Spleen (tissue), 11 donors: Measurements from ENCODE around the gene SAXO2. TPM values are rescaled to one million over a fixed set of nuclear protein-coding genes. Genes with fewer than 3 reads are reported as not detected.
"Not testable (repeated sequence)": the region's sequence is repeated elsewhere in the genome, so short reads cannot be mapped to it uniquely, and the experiment has no call there.

Experiments
- DNase-seq: peaks from one replicate; pipeline ENCODE4 v3.0.0-alpha.2; 2020
- H3K27ac ChIP-seq, 8 donors: fragments of 200-600 bp; sonication (generic) in 7 of 8; 1 replicate in 4 of 8; 2 replicates in 4 of 8; pipeline versions ENCODE4 v1.5.0 to v1.8.0; 2016 to 2021; ENCODE audit warnings: inconsistent platforms in 4 of 8, mild to moderate bottlenecking in 4 of 8, moderate library complexity in 1 of 8
- H3K27me3 ChIP-seq, 7 donors: fragments of 200-600 bp; sonication (generic) in 6 of 7; replicated peaks in 1 of 7; 1 replicate in 4 of 7; 2 replicates in 3 of 7; pipeline versions ENCODE4 v1.5.0 to v1.8.0; 2016 to 2021; ENCODE audit warnings: inconsistent platforms in 3 of 7, mild to moderate bottlenecking in 1 of 7
- H3K36me3 ChIP-seq, 6 donors: fragments of 200-600 bp; sonication (generic) in 5 of 6; 1 replicate in 4 of 6; 2 replicates in 2 of 6; pipeline versions ENCODE4 v1.5.0 to v1.8.0; 2016 to 2021; ENCODE audit warnings: inconsistent platforms in 2 of 6
- H3K4me1 ChIP-seq, 6 donors: fragments of 200-600 bp; sonication (generic) in 5 of 6; 1 replicate in 3 of 6; 2 replicates in 3 of 6; pipeline versions ENCODE4 v1.5.0 to v1.8.0; 2016 to 2021; ENCODE audit warnings: inconsistent platforms in 3 of 6
- H3K4me3 ChIP-seq, 8 donors: fragments of 200-600 bp; sonication (generic) in 7 of 8; 1 replicate in 4 of 8; 2 replicates in 4 of 8; pipeline versions ENCODE4 v1.5.0 to v1.8.0; 2016 to 2021; ENCODE audit warnings: inconsistent platforms in 4 of 8, mild to moderate bottlenecking in 4 of 8, moderate library complexity in 2 of 8
- H3K9me3 ChIP-seq, 8 donors: fragments of 200-600 bp; sonication (generic) in 7 of 8; 1 replicate in 4 of 8; 2 replicates in 4 of 8; pipeline versions ENCODE4 v1.5.0 to v1.8.0; 2016 to 2021; ENCODE audit warnings: inconsistent platforms in 4 of 8
- POLR2A ChIP-seq, 3 donors: fragments of 450-650 bp; IDR thresholded peaks; one replicate each; pipeline ENCODE4 v1.5.1; 2017; ENCODE audit warnings: antibody characterized with exemption in 3 of 3, mild to moderate bottlenecking in 1 of 3
- POLR2AphosphoS5 ChIP-seq, 3 donors: sonication (generic); formaldehyde crosslinking; IDR thresholded peaks; one replicate each; pipeline ENCODE4 v1.5.1; 2017; ENCODE audit warnings: antibody characterized with exemption in 3 of 3
- WGBS, 5 donors: extraction: QIAGEN DNeasy Blood & Tissue Kit in 3 of 5; methylation state at CpG; one replicate each; pipeline versions ENCODE4 v1.1.5 to v1.1.7; 2013 to 2018; 5-methylcytosine and 5-hydroxymethylcytosine counted together
- intact Hi-C: fragments of 100-400 bp; cut with DNase I; formaldehyde crosslinking; loops from one replicate; pipeline ENCODE4 v1.15.0; 2023; ENCODE audit warnings: low total_unique reads
- polyA plus RNA-seq, 3 donors: library from polyadenylated mRNA; stranded (reverse); fragments of 200-250 nt; gene quantifications; one replicate each; pipeline ENCODE4 v1.2.1, GENCODE V29; 2013
- total RNA-seq, 7 donors: library from RNA; depleted of rRNA in 3 of 7; stranded (reverse); fragments of >200 nt in 3 of 7; fragmentation: NEBNext Ultra II Directional in 4 of 7; extraction: Animal tissue kit (Norgen Biotek cat#: 25700) in 4 of 7; gene quantifications; one replicate each; pipeline versions ENCODE4 v1.1.0 to v1.2.1, GENCODE V29; 2016 to 2021
- TF ChIP-seq, protein P1 (sequence below), 11 experiments: fragments of 200-600 bp in 7 of 11; fragments of 450-650 bp in 4 of 11; sonication (generic) in 4 of 11; IDR thresholded peaks in 8 of 11; conservative IDR thresholded peaks in 3 of 11; 1 replicate in 7 of 11; 2 replicates in 4 of 11; pipeline versions ENCODE4 v1.4.0 to v1.8.0; 2016 to 2021; ENCODE audit warnings: antibody characterized with exemption in 11 of 11, inconsistent platforms in 4 of 11, mild to moderate bottlenecking in 1 of 11
- donor health status: healthy with polysubstance abuse.
- donor health status: DM: no; HTN: no; CAD: no; lungs with moderate emphysema.
- donor health status: DM: no; HTN: no; CAD: no.
- donor health status: Bipolar disorder and iron deficiency.
- donor health status: healthy.
- donor health status: DM: no; HTN: no; CAD: no.
- donor health status: DM: yes; HTN: yes; CAD: no.

The SAXO2 gene
- total and polyA plus RNA-seq, 10 donors: 0.23 to 12.0 (median 1.8) TPM; not detected in 1

DNA sequence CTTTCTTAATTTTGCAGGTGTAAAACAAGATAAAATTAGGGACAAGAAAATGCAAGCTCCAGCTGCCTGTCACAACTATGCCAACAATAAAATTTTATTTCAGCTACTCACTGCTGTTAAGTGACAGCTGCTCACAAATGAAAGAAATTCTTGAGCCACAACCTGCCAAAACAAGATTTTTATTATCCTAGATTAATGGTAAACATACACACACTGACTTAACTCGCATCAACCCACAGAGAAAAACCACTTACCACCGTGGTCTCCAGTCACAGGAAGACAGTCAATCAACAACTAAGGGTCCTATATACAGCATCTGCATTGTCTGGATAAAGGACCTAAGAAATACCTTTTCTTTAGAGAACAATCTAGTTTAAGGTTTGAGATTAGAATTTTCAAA lies 31.4 kb upstream of the SAXO2 start:
- no peak overlapping the region for H3K27ac ChIP-seq
- 40 to 52% (median 45%) methylated on average over 2 of the region's 2 CpGs for WGBS, 5 donors
- peaks cover 0 to 59% (median 23%) of the 10 kb centered on the region in 6 donors for H3K36me3 ChIP-seq
- no peak overlapping the region for H3K4me3 ChIP-seq
- no peak for TF ChIP-seq POLR2A (IDR thresholded peaks at IDR 0.05)
- TF ChIP-seq POLR2AphosphoS5 (IDR thresholded peaks at IDR 0.05): no peak
- TF ChIP-seq, protein P1, sequence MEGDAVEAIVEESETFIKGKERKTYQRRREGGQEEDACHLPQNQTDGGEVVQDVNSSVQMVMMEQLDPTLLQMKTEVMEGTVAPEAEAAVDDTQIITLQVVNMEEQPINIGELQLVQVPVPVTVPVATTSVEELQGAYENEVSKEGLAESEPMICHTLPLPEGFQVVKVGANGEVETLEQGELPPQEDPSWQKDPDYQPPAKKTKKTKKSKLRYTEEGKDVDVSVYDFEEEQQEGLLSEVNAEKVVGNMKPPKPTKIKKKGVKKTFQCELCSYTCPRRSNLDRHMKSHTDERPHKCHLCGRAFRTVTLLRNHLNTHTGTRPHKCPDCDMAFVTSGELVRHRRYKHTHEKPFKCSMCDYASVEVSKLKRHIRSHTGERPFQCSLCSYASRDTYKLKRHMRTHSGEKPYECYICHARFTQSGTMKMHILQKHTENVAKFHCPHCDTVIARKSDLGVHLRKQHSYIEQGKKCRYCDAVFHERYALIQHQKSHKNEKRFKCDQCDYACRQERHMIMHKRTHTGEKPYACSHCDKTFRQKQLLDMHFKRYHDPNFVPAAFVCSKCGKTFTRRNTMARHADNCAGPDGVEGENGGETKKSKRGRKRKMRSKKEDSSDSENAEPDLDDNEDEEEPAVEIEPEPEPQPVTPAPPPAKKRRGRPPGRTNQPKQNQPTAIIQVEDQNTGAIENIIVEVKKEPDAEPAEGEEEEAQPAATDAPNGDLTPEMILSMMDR (IDR thresholded peaks at IDR 0.05 in 8 of 11, conservative IDR thresholded peaks at IDR 0.05 in 3 of 11): no peak
- no peaks in the 10 kb centered on the region for H3K9me3 ChIP-seq
- H3K27me3 ChIP-seq: no peaks in the 10 kb centered on the region
- intact Hi-C loops: no loop called here
- no peak for DNase-seq
- H3K4me1 ChIP-seq: peaks cover 0 to 14% (median 0%) of the 10 kb centered on the region in 6 donors

DNA sequence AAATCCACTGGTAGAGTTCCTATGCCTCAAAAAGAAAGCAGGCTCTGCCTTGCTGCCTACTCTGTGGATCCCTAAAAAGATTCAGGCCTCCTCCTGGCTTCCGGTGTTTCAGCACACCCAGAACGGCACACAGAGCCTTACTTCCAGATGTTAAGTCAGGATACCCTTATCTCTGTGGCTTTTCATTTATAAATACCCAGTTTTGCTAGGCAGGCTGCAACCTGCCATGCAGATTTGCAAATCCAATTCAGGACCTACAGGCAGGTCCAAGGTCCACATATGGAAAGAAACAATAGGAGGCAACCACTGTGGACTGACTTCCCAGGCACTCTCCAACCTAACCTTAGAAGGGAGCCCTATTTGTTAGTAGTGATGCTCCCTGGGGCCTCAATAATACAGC lies 30.8 kb upstream of the SAXO2 start:
- Histone ChIP-seq H3K4me1 (peaks cover 0 to 14% (median 0%) of the 10 kb centered on the region in 6 donors), H3K27me3 (no peaks in the 10 kb centered on the region), H3K4me3 (no peak overlapping the region), H3K27ac (no peak overlapping the region), H3K9me3 (no peaks in the 10 kb centered on the region), H3K36me3 (peaks cover 0 to 59% (median 28%) of the 10 kb centered on the region in 6 donors)
- DNase-seq: no peak
- intact Hi-C loops: no loop called here
- TF ChIP-seq POLR2A (IDR thresholded peaks at IDR 0.05) (no peak), POLR2AphosphoS5 (IDR thresholded peaks at IDR 0.05) (no peak)
- TF ChIP-seq, protein P1 (IDR thresholded peaks at IDR 0.05 in 8 of 11, conservative IDR thresholded peaks at IDR 0.05 in 3 of 11): no peak
- WGBS, 5 donors: 88 to 98% (median 92%) methylated on average over 2 of the region's 2 CpGs

DNA sequence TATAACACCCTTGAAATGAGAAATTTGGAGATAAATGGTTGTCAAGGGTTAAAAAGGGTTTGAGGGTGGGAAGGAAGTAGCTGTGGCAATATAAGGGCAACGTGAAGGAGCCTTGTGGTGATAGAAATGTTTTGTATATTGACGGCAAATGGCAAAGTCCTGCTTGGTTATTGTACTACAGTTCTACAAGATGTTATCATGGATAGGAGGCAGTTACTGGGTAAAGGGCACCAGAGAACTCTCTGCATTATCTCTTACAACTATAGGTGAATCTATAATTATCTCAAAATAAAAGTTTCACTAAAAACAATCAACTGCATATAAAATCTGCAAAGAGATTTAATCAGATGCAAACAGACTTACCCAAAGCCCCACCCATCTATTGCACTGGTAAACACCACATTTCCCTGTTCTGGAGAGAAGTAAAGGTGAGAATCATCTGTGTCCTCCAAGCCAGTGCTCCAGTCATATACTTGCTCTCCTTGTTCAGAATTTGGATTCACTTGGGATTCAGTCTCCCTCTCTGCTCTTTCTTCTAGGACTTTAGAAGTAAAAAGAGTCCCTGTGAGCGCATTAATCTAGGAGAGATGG lies 24.6 kb upstream of the SAXO2 start:
- H3K27ac ChIP-seq, H3K27me3 ChIP-seq, intact Hi-C loops, DNase-seq, H3K4me3 ChIP-seq, H3K9me3 ChIP-seq: not testable (repeated sequence)
- H3K36me3 ChIP-seq: peaks cover 0 to 61% (median 29%) of the 10 kb centered on the region in 6 donors
- peaks cover 0 to 11% (median 0%) of the 10 kb centered on the region in 6 donors for H3K4me1 ChIP-seq
- WGBS, 5 donors: 37 to 62% (median 52%) methylated on average over 2 to 3 of the region's 3 CpGs

DNA sequence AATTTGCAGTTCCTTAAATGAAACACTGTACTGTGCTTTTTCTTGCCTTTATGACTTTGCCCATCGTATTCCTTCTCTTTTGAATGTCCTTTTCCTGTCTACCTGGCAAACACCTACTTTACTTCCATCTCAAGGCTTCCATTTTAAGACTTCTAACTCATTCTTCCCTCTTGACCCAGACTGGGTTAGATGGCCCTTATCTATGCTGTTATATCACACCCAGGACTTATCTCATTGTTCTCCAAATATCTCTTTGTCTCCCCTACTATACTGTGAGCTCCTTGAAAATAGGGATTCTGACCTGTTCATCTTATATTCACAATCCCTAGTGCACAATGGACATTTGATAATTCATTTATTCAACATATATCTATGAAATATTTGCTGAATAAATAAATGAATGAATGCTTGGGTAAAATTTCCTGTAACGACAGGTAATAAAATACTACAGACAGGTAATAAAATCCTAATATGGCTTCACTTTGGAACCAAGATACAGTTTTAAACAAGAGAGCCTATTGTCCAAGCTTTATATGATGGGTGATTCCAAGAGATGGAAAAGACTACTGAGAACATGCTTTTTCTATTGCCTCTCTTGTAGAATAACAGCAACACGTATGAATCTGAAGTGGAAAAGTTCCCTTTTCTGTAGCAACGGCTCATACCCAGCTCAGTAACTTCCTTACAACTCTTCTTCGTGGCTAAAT lies 22.8 kb upstream of the SAXO2 start:
- H3K9me3 ChIP-seq: no peaks in the 10 kb centered on the region
- H3K4me3 ChIP-seq: no peak overlapping the region
- no peak for DNase-seq
- H3K27me3 ChIP-seq: no peaks in the 10 kb centered on the region
- intact Hi-C loops: no loop called here
- H3K36me3 ChIP-seq: peaks cover 0 to 69% (median 29%) of the 10 kb centered on the region in 6 donors
- peaks cover 0 to 4% (median 0%) of the 10 kb centered on the region in 6 donors for H3K4me1 ChIP-seq
- H3K27ac ChIP-seq: no peak overlapping the region
- TF ChIP-seq, protein P1 (IDR thresholded peaks at IDR 0.05 in 8 of 11, conservative IDR thresholded peaks at IDR 0.05 in 3 of 11): no peak
- WGBS, 5 donors: 92 to 97% (median 93%) methylated on average over 5 of the region's 5 CpGs

DNA sequence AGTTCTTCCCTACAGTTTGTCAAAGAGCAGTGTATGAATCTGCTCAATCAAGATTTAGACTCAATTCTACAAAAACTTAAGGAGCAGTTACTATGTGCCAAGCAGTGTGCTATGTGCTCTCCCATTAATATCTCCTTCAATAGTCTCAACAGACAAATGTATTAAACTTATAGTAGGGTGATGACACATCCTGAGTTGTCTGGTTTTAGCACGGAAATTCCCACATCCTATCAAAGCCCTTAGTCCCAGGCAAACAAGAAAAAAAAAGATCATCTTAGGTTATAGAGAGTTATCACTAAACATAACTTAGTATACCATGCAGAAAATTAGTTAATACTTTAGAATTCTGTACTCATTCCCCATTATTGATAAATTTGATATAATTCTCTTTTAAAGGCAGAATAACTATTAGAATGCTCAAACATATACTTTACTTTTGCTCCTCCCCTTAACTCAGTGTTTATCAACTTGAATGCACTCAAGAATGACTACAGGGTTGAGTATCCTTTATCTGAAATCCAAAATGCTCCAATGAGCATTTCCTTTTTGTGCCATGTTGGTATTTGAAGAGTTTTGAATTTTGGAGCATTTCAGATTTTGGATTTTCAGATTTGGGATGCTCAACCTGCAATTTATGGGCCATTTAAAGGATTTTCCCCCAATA lies 20.6 kb upstream of the SAXO2 start:
- peaks cover 0 to 75% (median 25%) of the 10 kb centered on the region in 6 donors for H3K36me3 ChIP-seq
- H3K4me1 ChIP-seq, H3K4me3 ChIP-seq, intact Hi-C loops, H3K9me3 ChIP-seq, H3K27me3 ChIP-seq, DNase-seq, H3K27ac ChIP-seq: not testable (repeated sequence)
- WGBS, 5 donors: 74 to 86% (median 78%) methylated on average over 1 of the region's 1 CpG

DNA sequence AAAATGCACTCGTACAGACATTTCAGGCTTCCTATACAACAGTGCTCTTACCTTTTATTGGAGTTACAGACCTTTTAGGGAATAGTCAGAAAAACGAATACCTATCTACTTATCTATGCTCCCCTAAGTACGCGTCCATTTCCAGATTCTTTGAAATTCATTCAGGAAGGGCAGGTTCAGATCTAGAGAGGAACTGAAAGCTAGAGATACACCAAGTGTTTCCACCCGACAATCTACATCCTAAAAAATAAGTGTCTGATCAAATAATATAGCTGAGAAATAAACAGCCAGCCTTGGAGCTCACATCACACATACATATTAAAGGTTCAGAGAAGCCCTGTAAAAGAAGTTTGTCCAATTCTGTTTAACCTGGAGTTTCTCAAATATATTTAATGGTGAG lies 19.0 kb upstream of the SAXO2 start:
- H3K4me3 ChIP-seq, H3K4me1 ChIP-seq, DNase-seq, intact Hi-C loops, H3K27ac ChIP-seq, H3K27me3 ChIP-seq, H3K9me3 ChIP-seq: not testable (repeated sequence)
- H3K36me3 ChIP-seq: peaks cover 0 to 75% (median 22%) of the 10 kb centered on the region in 6 donors
- WGBS, 5 donors: 50 to 69% (median 54%) methylated on average over 3 to 4 of the region's 5 CpGs

DNA sequence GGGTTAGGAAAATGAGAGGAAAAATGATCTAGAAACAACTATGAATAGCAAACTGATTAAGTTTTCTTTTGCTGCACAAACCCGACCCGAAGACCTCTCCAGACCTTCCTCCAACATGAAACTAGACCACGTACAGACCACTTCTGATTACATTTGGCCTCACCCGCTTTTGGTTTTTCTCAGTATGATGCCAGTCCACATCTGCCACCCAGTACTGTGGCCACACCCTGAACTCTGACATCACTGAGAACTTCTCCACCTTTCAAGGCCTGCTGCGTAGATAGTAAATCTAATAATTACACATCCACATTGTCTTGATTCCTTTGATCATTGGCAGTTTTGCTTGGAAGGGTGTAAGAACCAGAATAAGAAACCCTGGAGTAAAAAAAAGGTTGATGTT lies 16.7 kb upstream of the SAXO2 start:
- DNase-seq, H3K27ac ChIP-seq, H3K4me3 ChIP-seq, H3K9me3 ChIP-seq, intact Hi-C loops, H3K27me3 ChIP-seq, H3K4me1 ChIP-seq: not testable (repeated sequence)
- H3K36me3 ChIP-seq: peaks cover 0 to 57% (median 2%) of the 10 kb centered on the region in 6 donors
- 89 to 95% (median 92%) methylated on average over 5 of the region's 5 CpGs for WGBS, 5 donors
